MV-4-11 (cell line): ENCODE measurements around the gene METTL27.
"Not testable (repeated sequence)": the region's sequence is repeated elsewhere in the genome, so short reads cannot be mapped to it uniquely, and the experiment has no call there.

Source experiments
- DNase-seq: peaks from one replicate; lab custom pipeline; 2025; lab: John Stamatoyannopoulos, UW

Gene METTL27, protein sequence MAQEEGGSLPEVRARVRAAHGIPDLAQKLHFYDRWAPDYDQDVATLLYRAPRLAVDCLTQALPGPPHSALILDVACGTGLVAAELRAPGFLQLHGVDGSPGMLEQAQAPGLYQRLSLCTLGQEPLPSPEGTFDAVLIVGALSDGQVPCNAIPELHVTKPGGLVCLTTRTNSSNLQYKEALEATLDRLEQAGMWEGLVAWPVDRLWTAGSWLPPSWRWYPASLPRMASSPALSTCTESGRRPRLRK

DNA sequence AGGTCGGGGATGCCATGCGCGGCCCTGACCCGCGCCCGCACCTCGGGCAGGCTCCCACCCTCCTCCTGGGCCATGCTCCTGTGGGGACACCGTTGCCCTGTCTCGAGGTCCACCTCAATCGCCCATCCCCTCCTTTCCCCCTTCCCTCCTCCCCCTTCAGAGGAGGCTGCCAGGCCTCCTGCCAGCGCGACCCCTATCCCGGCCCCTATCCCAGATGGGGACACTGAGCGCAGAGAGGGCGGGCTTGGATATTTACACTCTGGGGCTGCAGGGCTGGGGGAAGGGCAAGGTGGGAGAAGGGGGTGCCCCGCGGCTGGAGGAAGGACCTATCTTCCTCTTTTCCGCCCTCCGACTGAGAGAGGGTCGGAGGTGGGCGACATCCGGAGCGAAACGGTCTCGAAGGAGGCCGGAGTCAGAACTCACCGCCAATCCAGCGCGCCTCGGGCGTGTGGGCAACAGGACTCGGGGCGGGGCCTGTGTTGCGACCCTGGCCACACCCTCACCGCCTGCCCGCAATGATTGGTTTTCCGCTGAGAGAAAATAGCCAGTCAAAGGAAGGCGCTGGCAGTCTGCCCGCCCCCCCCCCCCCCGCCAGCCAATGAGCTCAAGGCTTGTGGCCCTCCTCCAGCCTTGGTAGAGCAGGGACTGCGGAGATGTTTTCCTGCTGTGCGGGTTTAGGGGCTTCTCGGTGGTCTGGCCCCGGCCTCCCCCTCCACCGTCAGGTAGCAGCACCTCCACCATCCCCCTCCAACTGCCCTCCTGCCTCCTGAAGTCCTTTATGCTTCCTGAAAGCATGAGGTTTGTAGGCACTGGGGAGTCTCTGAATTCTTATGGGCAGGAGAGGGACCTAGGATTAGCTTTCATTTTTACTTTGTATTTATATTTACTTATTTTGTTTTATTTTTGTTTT is at the start of gene METTL27:
METTL27 (minus strand) TSS at position 450 of the 910 bp plus-strand sequence; CDS start at position 74, 376 bp downstream.
- peak; percentile 90 for DNase-seq

DNA sequence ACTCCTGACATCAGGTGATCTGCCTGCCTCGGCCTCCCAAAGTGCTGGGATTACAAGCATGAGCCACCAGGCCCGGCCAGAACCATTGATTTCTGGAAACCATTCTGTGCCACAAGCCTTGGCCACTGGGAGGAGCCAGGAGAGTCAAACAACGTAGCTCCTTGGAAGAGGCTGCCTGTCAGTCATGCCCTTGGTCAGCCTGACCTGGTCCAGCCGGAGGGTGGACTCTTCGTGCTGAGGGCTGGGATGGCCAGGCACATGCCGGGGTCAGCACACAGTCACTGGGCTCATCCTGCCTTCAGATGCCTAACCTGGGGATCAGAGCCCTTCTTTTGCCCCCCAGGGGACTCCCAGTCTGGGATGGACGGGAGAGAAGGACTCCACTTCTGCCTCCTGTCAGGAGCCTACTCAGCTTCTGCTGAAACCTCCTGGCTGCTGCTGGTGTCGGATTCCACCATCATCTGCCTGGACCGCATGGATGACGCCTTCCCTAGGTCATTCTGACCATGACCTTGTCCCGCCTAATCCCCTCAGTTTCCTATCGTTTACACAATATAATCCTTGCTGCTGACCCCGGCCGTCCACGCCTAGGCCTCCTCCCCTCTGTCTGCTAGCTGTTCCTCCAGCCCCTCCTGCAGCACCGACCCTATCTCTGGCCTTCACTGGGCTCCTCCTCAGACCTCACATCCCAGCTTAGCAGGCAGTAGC is 49.0 kb upstream of the METTL27 start:
- DNase-seq = no peak

DNA sequence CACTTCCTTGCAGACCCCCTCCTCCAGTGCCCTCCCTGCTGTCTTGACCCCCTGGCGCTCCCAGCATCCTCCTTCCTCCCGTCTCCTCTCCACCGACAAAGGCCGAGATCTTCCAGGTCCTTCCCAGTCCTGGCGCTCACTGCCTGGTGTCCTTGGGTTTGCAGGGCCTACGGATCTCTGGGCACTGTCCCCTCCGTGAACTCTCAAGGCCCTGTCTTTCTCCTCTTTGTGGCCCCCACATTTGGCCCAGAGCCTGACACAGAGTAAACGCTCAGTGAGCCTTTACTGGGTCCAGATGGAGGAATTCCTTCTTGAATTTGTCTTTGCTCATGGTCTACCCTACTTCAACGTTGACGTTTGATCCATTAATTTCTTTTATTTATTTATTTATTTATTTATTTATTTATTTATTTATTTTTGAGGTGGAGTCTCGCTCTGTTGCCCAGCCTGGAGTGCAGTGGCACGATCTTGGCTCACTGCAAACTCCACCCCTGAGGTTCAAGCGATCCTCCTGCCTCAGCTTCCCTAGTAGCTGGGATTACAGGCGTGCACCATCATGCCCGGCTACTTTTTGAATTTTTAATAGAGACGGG is 48.3 kb upstream of the METTL27 start:
- no peak for DNase-seq

DNA sequence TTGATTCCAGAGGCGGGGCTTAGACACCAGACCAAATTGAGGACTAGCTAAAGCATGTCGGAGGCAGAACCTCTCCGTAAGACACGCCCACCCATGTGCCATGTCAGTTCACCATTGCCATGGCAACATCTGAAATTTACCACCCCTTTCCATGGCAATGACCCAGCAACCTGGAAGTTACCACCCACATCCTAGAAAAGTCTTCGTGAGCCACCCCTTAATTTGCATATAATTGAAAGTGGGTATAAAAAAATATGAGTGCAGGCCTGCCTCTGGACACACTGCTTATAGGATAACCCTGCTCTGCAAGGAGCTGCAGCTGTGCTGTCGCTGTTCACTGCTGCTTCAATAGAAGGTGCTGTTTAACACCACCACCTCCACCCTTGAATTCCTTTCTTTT is 46.6 kb upstream of the METTL27 start:
- no peak for DNase-seq

DNA sequence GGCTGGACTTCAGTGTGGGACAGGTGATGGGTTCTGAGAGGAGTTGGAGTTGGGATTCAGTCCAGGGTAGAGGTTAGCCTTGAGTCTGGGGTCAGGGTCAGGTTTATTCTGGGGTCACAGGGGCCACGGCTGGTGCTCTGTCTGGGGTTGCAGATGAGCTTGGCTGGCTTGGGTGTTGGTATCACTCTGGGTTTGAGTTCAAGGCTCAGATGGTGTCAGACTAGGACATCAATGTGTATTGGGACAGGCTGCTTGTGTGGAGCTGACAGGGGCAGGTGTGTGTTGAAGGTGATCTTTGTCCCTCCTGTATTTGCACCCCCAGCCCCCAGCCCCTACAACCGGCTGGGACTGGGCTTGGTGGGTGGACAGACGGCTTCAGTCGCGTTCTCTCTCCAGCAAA is 45.4 kb upstream of the METTL27 start:
- DNase-seq = no peak

DNA sequence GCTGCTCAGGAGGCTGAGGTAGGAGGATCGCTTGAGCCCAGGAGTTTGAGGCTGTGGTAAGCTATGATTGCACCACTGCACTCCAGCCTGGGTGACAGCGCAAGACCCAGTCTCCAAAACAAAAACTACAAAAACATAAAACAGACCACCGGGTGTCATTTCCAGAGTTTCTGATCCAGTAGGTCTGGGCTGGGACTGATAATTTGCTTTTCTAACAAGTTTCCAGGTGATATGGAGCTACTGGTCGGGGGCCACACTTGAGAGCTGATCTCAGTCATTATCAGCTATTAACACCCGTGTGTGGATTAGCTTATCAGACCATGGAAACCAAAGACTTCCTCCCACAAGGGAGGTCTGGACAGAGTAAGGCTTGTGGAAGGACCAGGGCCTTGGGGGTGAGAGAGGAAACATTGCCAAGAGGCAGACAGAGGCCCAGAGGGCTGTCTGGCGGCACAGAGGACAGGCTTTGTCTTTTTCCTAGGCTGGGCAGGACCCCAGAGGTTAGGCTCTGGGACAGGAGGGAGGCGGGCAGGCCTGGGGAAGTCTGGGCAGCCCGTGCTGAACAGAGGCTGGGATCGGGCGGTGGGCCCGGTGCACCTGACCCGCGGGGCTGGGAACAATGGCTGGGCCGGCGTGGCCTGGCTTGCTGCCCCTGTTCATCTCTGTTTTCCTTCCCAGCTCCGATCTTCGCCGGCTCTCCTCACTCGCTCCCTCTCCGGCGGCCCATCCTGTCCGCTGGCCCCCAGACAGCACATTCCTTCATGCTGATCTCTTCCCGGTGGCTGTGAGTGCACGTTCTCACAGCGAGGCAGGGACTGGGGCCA is 43.9 kb upstream of the METTL27 start:
- DNase-seq = peak; percentile 16

DNA sequence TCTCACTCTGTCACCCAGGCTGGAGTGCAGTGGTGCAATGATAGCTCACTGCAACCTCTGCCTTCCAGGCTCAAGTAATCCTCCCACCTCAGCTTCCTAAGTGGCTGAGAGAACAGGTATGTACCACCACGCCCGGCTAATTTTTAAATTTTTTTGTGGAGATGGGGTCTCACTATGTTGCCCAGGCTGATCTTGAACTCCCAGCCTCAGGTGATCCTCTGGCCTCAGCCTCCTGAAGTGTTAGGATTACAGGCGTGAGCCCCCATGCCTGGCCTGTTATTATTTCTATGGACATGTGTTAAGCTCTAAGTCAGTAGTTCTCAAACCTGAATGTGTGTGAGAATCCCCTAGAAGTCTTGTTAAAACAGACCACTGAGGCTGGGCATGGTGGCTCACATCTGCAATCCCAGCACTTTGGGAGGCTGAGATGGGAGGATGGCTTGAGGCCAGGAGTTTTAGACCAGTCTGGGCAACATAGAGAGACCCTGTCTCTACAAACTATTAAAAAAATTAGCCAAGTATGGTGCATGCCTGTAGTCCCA is 43.2 kb upstream of the METTL27 start:
- no peak for DNase-seq

DNA sequence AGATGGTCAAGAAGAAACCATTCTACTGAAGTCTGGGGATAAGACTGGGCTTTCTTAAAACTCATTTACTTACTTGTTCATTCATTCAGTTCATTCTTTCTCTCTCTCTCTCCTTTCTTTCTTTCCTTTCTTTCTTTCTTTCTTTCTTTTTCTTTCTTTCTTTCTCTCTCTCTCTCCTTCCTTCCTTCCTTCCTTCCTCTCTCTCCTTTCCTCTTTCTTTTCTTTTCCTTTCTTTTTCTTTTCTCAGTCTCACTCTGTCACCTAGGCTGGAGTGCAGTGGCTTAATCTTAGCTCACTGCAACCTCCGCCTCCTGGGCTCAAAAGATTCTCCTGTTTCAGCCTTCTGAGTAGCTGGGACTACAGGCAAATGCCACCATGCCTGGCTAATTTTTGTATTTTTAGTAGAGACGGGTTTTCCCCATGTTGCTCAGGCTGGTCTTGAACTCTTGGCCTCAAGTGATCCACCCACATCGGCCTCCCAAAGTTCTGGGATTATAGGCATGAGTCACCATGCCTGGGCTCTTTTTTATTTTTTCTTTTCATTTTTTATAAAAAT is 42.6 kb upstream of the METTL27 start:
- DNase-seq = not testable (repeated sequence)

DNA sequence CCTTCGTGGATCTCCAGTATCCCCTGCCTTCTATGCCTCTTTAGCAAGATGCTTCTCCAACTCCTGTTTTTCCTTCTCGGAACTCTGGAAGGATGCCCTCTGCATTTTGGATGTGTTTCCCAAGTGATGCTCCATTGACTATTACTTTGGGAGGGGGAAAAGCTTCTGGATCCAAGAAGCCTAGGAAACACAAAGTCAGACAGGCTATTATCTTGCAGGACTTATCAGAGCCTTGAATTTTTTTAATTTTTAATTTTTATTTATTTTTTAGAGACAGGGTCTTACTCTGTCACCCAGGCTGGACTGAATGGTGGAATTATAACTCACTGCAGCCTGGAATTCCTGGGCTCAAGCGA is 39.7 kb upstream of the METTL27 start:
- DNase-seq = no peak

DNA sequence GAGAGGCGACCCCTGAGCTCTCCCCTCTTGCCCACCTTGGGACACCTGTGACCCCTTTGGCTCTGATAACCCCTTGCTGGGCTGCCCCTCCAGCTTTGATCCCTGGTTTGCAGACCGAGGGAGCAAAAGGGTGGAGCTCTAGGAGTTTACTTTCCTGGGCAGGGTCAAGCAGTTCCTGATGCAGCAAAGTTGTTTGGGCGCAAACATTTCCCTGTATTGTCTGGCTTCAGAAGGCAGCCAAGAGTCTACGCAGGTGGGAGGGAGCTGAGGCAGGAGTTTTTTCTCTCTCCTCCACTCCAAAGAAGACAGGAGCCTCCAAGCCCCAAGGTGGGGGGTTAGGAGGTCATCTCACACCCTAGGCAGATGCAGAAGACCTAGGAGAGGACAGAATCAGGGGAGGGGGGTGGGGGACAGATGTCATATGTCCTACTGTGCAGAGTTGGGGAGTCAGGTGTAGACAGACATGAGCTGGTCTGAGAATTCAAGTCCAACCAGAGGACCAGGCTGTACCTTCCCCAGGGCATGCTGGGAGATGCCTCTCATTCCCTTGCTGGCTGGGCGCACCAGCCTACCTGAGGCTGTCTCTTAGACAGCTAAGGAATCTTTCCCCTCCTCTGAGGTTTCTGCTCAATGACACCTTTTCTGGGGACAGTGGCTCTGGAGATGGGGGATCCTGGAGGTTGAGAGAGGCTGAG is 39.2 kb upstream of the METTL27 start:
- DNase-seq = no peak

DNA sequence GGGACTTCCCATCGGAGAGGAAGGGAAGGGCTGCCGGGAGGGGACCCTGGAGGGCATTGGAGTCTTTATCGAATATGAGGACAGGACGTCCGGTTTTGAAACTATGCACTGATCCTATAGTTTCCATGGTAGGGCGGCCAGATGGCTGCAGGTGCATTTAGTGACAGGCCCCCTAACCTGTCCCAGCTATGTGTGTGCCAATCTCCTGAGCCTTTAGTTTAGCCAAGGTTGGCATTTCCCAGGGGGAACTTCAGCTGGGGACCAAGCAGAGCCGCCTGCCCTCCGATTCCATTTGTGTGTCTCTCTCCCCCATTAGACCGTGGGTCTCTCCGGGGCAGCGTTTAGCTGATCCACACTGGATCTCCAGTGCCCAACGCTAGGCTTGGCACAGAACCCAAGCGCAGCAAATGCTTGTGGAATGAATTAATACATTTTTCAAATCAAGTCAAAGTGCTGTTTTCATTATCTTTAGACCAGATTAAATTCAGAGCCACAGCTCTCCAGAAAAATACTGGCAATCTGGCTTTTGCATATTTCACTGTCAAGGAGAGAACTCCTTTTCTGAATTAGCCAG is 38.5 kb upstream of the METTL27 start:
- no peak for DNase-seq

DNA sequence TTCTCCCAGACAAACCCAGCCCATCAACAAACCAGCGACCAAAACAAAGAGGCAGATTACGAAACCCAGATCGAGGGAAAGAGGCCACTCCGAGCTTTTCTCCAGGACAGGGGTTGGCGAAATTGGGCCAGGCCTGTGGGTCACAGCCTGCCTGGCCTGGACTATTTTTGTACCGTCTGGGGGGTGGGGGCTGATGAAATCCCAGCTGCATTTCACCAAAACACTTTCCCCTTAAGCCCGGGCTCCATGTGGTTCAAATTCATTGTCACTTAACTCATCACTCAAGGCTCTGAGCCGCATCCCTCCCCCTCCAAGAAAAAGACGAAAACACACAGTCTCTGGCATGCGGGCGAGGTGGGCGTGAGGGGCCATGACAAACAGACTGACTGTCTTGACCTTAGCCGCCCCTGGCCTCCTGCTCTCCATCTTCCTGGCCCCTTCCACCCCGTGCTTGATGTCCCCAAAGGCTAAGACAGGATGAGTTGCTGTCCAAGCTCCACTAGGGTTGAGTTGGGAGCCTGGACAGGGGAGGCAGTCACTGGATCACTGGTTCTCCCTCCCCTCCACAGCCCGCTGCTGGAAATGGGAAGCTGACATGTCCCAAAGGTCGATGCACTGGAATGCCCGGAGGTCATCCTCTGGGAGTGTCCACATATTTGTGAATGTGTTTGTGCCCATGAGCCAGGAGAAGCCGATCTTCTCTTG is 37.8 kb upstream of the METTL27 start:
- peak; percentile 55 for DNase-seq

DNA sequence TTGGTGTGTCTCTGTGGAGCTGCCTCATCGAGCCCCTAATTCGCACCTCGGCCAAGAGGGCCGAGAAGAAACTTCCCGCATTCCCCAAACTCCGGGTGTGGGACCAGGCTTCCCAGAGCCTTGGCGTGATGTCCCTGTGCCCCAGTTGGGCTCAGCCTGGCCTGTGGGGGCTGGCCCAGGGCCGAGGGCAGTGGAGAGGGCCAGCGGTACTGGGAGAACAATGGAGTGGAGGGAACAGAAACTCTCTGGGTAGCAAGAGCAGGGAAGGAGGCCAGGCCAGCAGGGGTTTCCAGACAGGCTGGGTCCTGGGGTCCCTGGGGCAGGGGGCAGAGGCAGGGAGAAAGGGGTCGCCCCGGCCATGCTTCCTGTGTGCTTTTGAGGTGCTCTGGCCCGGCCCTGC is 34.7 kb upstream of the METTL27 start:
- no peak for DNase-seq

DNA sequence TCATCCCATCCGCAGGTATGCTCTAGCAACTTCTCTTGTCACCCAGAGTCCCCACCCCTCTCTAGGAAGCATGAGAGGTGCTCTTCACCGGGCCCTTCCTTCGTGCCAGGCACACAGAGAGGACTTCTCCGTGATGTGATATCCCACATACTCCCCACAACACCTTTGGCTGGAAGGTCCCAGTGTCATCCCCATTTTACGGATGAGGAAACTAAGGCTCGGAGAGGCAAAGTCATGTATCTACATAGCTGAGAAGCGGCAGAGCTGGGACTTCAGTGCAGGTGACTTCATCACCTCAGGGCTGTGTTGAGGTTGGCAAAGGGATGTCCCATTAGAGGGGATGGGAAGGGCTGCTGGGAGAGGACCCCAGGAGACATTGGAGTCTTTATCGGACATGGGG is 34.0 kb upstream of the METTL27 start:
- DNase-seq = no peak

DNA sequence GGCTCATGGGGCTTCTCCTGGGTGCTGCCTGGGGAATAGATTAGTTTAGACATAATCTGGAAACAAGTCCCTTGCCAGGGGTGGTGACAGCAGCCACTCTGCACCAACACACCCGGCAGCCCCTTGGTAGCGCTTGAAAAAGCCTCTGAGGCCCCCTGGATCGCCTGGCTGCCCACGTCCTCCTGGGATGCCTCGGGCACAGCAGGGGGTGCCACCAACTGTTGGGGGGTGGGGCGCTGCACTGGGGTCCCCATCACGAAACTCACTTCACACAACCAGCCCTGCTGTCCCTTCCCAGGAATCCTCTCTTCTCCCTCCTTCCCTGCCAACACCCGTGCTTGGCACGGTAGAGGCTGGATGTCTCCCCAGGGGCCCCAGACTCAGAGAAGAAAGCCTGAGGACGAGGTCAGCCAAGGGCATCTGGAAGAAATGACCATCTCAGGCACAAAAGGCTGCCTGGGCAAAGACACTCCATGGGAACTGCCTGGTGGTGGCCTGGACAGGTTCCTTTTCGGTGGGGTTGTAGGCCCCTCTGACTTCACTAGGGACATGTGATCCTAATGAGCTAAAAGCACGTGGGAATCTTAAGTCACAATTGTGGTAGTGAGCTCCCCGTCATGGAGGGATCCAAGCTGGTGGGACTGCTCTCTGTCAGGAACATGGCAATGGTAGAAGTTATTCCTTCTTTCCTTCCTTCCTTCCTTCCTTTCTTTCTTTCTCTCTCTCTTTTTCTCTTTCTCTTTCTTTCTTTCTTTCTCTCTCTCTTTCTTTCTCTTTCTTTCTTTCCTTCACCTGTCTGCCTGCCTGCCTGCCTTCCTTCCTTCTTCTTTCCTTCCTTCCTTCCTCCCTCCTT is 30.0 kb upstream of the METTL27 start:
- DNase-seq = no peak

DNA sequence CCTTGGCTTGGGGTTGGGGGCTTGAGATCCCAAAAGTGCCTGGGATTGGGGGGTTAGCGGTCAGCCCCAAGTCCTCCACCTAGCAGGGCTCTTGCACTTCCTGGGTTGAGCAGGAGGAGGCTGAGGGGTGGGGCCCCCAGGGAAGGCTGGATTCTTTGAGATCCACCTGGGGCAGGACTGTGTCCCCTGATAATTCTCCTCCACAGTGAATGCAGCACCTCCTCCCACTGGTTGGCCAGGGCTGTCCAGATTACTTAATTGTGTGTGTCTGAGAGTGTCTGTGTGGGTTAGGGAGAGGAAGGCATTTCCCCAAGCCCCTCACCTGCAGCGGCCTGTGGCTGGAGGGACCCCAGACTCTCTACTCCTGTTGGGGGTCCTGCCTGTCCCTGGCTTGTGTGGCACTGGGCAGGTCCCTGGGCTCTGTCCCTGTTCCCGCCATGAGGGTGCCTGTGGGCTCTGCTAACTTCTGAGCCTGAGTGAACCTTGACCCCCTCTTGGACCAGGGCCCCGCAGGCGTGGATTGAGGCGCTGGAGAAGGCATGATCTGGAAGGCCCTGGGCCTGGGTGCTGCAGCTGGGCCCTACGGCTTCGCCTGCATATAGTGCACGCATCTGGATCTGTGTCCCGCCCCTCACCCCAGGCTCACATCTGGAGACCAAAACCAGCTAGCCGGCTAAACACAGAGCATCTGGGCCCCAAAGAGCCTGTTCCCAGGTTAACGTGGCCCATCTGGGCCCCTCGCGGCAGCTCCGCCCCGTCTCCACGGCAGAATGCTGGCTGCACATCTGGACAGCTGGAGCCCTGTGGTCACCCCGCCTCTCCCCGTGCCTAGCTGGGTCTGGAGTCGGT is 29.1 kb upstream of the METTL27 start:
- DNase-seq = no peak

DNA sequence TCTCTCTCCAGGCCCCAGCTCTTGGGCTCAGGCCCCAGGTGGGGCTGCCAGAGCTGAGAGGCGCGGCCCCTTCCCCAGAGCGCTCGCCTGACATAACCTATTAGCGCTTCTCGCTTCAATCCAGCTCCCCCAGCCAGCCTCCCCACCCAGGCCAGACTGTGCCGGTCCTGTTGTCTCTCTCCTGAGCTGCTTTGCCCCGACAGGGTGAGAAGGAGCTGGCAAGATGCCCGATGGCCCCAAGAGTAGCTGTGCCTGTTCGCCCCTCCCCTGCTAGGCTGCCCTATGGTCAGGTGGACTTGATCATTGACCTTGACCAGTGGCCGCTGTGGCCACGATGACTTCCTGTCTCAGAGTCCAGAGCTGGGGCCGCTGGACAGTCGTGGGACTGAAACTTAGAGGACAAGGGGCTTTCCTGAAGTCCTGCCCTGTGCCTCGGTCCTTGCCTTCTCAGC is 27.8 kb upstream of the METTL27 start:
- no peak for DNase-seq
